ENCODE data around the gene ERF. TPM values are rescaled to one million over a fixed set of nuclear protein-coding genes. Genes with fewer than 3 reads are reported as not detected.
A peak's percentile ranks its signal among the peaks of the same experiment; 100 is the strongest.

ERF gene
- total and polyA plus RNA-seq, 2 donors (not counting 1 experiment from before 2014, with no cell fraction given), result 48.6 to 51.5 TPM

DNA sequence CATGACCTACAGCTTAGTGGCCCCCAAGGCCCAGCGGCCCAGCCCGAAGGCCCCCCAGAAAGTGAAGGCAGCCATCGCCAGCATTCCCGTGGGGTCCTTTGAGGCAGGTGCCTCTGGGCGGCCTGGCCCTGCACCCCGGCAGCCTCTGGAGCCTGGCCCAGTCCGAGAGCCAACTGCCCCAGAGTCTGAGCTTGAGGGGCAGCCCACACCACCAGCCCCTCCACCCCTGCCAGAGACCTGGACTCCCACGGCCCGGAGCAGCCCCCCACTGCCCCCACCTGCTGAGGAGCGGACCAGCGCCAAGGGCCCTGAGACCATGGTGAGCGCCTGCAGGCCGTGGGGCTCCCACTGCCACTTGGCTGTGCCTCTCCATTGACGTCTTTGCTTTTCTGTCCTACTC, 38.0 kb upstream of the ERF start:
- POLR2A ChIA-PET, result interaction anchor here (0.7 kb wide), 1 partner anchor 24 kb away, joined by 4 read pairs; the partner anchor contains the start of gene CIC

More for the DNA sequence above, 38.0 kb upstream of the ERF start:
- H3K4me3 Mint-ChIP-seq, result no peak overlapping the region
- Histone ChIP-seq H4K20me1 (ENCODE audit: control insufficient read depth, insufficient read depth, low read length, poor library complexity, severe bottlenecking) (peaks cover 21% of the 10 kb centered on the region), H3K79me2 (ENCODE audit: control insufficient read depth, insufficient read depth, low read length) (no peaks in the 10 kb centered on the region), H3K4me1 (ENCODE audit: control insufficient read depth in 2 of 2, insufficient read depth in 2 of 2, low read length in 2 of 2) (peaks cover 3 to 10% of the 10 kb centered on the region in 2 donors), H2AFZ (ENCODE audit: insufficient read depth, low read depth, low read length, poor library complexity, severe bottlenecking) (no peak overlapping the region), H3K4me2 (replicated peaks; ENCODE audit: low read depth, low read length, poor library complexity, severe bottlenecking) (no peak overlapping the region), H3K9me3 (ENCODE audit: control extremely low read depth in 1 of 3, control insufficient read depth in 2 of 3, insufficient read depth in 1 of 3, low read length in 2 of 3) (no peaks in the 10 kb centered on the region), H3K27ac (ENCODE audit: low read length in 2 of 2) (no peak overlapping the region), H3K4me3 (ENCODE audit: control extremely low read depth in 1 of 5, extremely low read depth in 1 of 5, insufficient read depth in 1 of 5, low read depth in 2 of 5, low read length in 4 of 5) (no peak overlapping the region), H3K36me3 (replicated peaks in 1 of 2; ENCODE audit: control extremely low read depth in 1 of 2, control insufficient read depth in 1 of 2, extremely low read depth in 1 of 2, insufficient read depth in 2 of 2, low read length in 1 of 2) (peaks cover 1 to 68% of the 10 kb centered on the region in 2 experiments), H3K27me3 (replicated peaks in 1 of 4; ENCODE audit: control extremely low read depth in 1 of 4, control insufficient read depth in 3 of 4, insufficient read depth in 4 of 4, low read length in 3 of 4) (no peaks in the 10 kb centered on the region), H3K9ac (ENCODE audit: low read length) (no peak overlapping the region)
- peaks cover 11% of the 10 kb centered on the region for H3K4me1 Mint-ChIP-seq
- H3K27me3 Mint-ChIP-seq, result no peaks in the 10 kb centered on the region
- TF ChIP-seq EZH2 (IDR thresholded peaks at IDR 0.05; ENCODE audit: borderline replicate concordance, insufficient read depth, low read depth, low read length, poor library complexity, severe bottlenecking), result no peak
- TF ChIP-seq, protein P1, sequence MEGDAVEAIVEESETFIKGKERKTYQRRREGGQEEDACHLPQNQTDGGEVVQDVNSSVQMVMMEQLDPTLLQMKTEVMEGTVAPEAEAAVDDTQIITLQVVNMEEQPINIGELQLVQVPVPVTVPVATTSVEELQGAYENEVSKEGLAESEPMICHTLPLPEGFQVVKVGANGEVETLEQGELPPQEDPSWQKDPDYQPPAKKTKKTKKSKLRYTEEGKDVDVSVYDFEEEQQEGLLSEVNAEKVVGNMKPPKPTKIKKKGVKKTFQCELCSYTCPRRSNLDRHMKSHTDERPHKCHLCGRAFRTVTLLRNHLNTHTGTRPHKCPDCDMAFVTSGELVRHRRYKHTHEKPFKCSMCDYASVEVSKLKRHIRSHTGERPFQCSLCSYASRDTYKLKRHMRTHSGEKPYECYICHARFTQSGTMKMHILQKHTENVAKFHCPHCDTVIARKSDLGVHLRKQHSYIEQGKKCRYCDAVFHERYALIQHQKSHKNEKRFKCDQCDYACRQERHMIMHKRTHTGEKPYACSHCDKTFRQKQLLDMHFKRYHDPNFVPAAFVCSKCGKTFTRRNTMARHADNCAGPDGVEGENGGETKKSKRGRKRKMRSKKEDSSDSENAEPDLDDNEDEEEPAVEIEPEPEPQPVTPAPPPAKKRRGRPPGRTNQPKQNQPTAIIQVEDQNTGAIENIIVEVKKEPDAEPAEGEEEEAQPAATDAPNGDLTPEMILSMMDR (IDR thresholded peaks at IDR 0.05), result no peak
- ATAC-seq (ENCODE audit: low read depth), result no peak
- DNase-seq, result no peak
- intact Hi-C loops (cut with micrococcal nuclease), result no loop called here
- no peaks in the 10 kb centered on the region for H3K9me3 Mint-ChIP-seq (ENCODE audit: insufficient read depth)
- peak overlapping the region; percentile 7 for H3K27ac Mint-ChIP-seq
- CTCF ChIA-PET, result interaction anchor here (1.0 to 2.3 kb wide), 3 partner anchors 11 to 160 kb away, joined by 3 to 6 read pairs (median 4); partner anchors contain the start of gene POU2F2
- 97% methylated on average over 14 of the region's 14 CpGs for WGBS (ENCODE audit: insufficient coverage)

Data from B cell (primary cell).